ENCODE measurements around the gene LCNL1. TPM values are rescaled to one million over a fixed set of nuclear protein-coding genes. Genes with fewer than 3 reads are reported as not detected.

Gene LCNL1
- total RNA-seq, 1 experiment from 2014 or later, result not detected

GRCh38 chr9:136957901-136958300 lies 24.9 kb upstream of the LCNL1 start:
- intact Hi-C loops (cut with micrococcal nuclease; ENCODE audit: unreplicated experiment), result no loop called here
- no peak overlapping the region for H3K27ac ChIP-seq (ENCODE audit: low read depth, low read length, poor library complexity, severe bottlenecking)
- H3K36me3 ChIP-seq (ENCODE audit: insufficient read depth, low read length, poor library complexity, severe bottlenecking), result no peaks in the 10 kb centered on the region
- DNase-seq (ENCODE audit: low spot score), result no peak
- H3K27me3 ChIP-seq (replicated peaks; ENCODE audit: insufficient read depth, low read depth, low read length, poor library complexity), result no peaks in the 10 kb centered on the region
- POLR2A ChIA-PET (ENCODE audit: low non-redundant PET), result no interaction called here
- CTCF ChIA-PET, result no interaction called here
- no peaks in the 10 kb centered on the region for H3K9me3 ChIP-seq (ENCODE audit: low read depth, low read length, poor library complexity, severe bottlenecking)
- H3K4me3 ChIP-seq (ENCODE audit: low read depth, low read length, poor library complexity, severe bottlenecking), result no peak overlapping the region
- TF ChIP-seq, protein P1, sequence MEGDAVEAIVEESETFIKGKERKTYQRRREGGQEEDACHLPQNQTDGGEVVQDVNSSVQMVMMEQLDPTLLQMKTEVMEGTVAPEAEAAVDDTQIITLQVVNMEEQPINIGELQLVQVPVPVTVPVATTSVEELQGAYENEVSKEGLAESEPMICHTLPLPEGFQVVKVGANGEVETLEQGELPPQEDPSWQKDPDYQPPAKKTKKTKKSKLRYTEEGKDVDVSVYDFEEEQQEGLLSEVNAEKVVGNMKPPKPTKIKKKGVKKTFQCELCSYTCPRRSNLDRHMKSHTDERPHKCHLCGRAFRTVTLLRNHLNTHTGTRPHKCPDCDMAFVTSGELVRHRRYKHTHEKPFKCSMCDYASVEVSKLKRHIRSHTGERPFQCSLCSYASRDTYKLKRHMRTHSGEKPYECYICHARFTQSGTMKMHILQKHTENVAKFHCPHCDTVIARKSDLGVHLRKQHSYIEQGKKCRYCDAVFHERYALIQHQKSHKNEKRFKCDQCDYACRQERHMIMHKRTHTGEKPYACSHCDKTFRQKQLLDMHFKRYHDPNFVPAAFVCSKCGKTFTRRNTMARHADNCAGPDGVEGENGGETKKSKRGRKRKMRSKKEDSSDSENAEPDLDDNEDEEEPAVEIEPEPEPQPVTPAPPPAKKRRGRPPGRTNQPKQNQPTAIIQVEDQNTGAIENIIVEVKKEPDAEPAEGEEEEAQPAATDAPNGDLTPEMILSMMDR (conservative IDR thresholded peaks at IDR 0.05; ENCODE audit: low read depth, low read length), result no peak
- no peak for TF ChIP-seq EZH2 (IDR thresholded peaks at IDR 0.05; ENCODE audit: borderline replicate concordance, low read depth, low read length, poor library complexity, severe bottlenecking)
- no peaks in the 10 kb centered on the region for H3K4me1 ChIP-seq (ENCODE audit: insufficient read depth, low read length, poor library complexity, severe bottlenecking)
- BruUV-seq (replicated peaks), result no TSS peak

GRCh38 chr9:136958473-136958872 lies 24.3 kb upstream of the LCNL1 start:
- TF ChIP-seq, protein P1 (conservative IDR thresholded peaks at IDR 0.05; ENCODE audit: low read depth, low read length), result no peak
- TF ChIP-seq EZH2 (IDR thresholded peaks at IDR 0.05; ENCODE audit: borderline replicate concordance, low read depth, low read length, poor library complexity, severe bottlenecking), result no peak
- no peak overlapping the region for H3K4me3 ChIP-seq (ENCODE audit: low read depth, low read length, poor library complexity, severe bottlenecking)
- ChIA-PET POLR2A (ENCODE audit: low non-redundant PET) (no interaction called here), CTCF (no interaction called here)
- intact Hi-C loops (cut with micrococcal nuclease; ENCODE audit: unreplicated experiment), result no loop called here
- BruUV-seq (replicated peaks), result no TSS peak
- no peaks in the 10 kb centered on the region for H3K36me3 ChIP-seq (ENCODE audit: insufficient read depth, low read length, poor library complexity, severe bottlenecking)
- no peaks in the 10 kb centered on the region for H3K9me3 ChIP-seq (ENCODE audit: low read depth, low read length, poor library complexity, severe bottlenecking)
- H3K27me3 ChIP-seq (replicated peaks; ENCODE audit: insufficient read depth, low read depth, low read length, poor library complexity), result no peaks in the 10 kb centered on the region
- no peaks in the 10 kb centered on the region for H3K4me1 ChIP-seq (ENCODE audit: insufficient read depth, low read length, poor library complexity, severe bottlenecking)
- DNase-seq (ENCODE audit: low spot score), result no peak
- no peak overlapping the region for H3K27ac ChIP-seq (ENCODE audit: low read depth, low read length, poor library complexity, severe bottlenecking)

DNA sequence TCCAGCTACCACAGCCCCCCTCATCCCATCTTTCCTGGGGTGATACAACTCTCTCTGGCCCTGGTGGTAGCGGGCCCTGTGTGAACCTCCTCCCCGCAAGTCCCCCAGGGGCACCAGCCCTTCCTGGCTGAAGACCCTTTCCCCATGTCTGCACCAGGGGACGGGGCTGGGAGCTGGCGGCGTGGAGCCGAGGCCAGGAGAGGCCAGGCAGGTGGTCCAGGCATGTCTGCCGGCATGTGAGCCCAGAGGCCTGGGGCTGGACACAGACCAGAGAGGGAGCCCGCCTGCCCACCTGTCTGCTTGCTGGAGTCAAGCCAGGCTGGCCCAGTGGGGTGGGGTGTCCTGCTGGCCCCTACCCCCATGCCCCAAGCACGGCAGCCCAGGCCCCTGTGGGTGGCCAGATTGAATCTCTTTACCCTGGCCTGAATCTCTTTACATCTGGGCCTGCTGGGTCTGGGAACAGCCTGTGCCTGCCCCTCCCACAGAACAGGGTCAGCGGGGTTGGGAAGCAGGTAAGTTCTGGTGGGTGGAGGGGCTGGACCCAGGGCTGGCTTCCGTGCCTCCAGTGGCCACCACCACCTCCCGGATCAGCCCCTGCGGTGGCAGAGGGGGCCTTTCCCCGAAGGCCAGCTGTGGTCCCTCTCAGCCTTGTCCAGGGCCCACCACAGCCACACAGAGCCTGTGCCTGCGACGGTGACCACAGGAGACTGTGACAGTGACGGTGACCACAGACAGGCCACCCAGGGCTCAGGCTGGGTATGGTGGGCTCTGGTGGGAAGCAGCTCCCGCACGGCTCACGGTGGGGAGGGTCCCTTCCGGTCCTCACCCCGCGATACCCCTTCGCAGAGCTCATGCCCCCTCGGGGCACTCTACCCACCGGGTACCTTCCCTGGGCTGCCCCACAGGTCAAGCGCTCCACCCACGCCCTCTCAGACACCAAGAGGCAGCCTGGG lies 23.6 kb upstream of the LCNL1 start:
- Histone ChIP-seq H3K4me1 (ENCODE audit: insufficient read depth, low read length, poor library complexity, severe bottlenecking) (no peaks in the 10 kb centered on the region), H3K27ac (ENCODE audit: low read depth, low read length, poor library complexity, severe bottlenecking) (no peak overlapping the region), H3K9me3 (ENCODE audit: low read depth, low read length, poor library complexity, severe bottlenecking) (no peaks in the 10 kb centered on the region), H3K27me3 (replicated peaks; ENCODE audit: insufficient read depth, low read depth, low read length, poor library complexity) (no peaks in the 10 kb centered on the region), H3K36me3 (ENCODE audit: insufficient read depth, low read length, poor library complexity, severe bottlenecking) (no peaks in the 10 kb centered on the region), H3K4me3 (ENCODE audit: low read depth, low read length, poor library complexity, severe bottlenecking) (no peak overlapping the region)
- ChIA-PET POLR2A (ENCODE audit: low non-redundant PET) (no interaction called here), CTCF (no interaction called here)
- no TSS peak for BruUV-seq (replicated peaks)
- no peak for DNase-seq (ENCODE audit: low spot score)
- no peak for TF ChIP-seq EZH2 (IDR thresholded peaks at IDR 0.05; ENCODE audit: borderline replicate concordance, low read depth, low read length, poor library complexity, severe bottlenecking)
- TF ChIP-seq, protein P1 (conservative IDR thresholded peaks at IDR 0.05; ENCODE audit: low read depth, low read length), result no peak
- intact Hi-C loops (cut with micrococcal nuclease; ENCODE audit: unreplicated experiment), result no loop called here

Data from A673 (cell line).